ENCODE data around the gene REV3L.

- TF ChIP-seq CTCF (conservative IDR thresholded peaks at IDR 0.05 in 1 of 2, IDR thresholded peaks at IDR 0.05 in 1 of 2; ENCODE audit: extremely low read depth in 1 of 2, insufficient read depth in 1 of 2, low read depth in 1 of 2, low read length in 2 of 2) (no peak), EZH2 (IDR thresholded peaks at IDR 0.05; ENCODE audit: borderline replicate concordance, low read length) (no peak)
Observed at GRCh38 chr6:111450636-111451035, 32.4 kb downstream of the REV3L start.

Data from mammary epithelial cell (primary cell).